SK-N-SH (cell line): ENCODE data around the gene AREL1. TPM values are rescaled to one million over a fixed set of nuclear protein-coding genes. Genes with fewer than 3 reads are reported as not detected.

Experiments
- CTCF ChIA-PET: fragments of 300-600, 350-600 bp; formaldehyde crosslinking; extraction: SDS; loops from one replicate; lab custom pipeline; 2021; lab: Yijun Ruan, JAX
- POLR2A ChIA-PET: fragments of 350-600 bp; sonication (Branson Sonifier 250); formaldehyde crosslinking; extraction: SDS; loops from one replicate; lab custom pipeline; 2020; ENCODE audit warnings: antibody characterized with exemption, inconsistent platforms; lab: Yijun Ruan, JAX
- DNase-seq: peaks from one replicate; pipeline ENCODE4 v3.0.0; 2012
- H2AFZ ChIP-seq: fragments of 200-600 bp; sonication (generic); 2 replicates; pipeline ENCODE4 v1.8.1; 2016; ENCODE audit warnings: antibody characterized with exemption, mild to moderate bottlenecking, low read depth
- H3F3A ChIP-seq: fragments of 200-600 bp; sonication (generic); replicated peaks from 2 replicates; pipeline ENCODE3; 2016; ENCODE audit warnings: antibody characterized with exemption, mild to moderate bottlenecking; ENCODE audit not compliant: insufficient read depth
- H3K27ac ChIP-seq, 2 experiments: fragments of 200-500 bp in 1 of 2; fragments of 200-600 bp in 1 of 2; sonication (Bioruptor generic) in 1 of 2; sonication (generic), shearing (Covaris generic) in 1 of 2; 2 replicates each; pipeline versions ENCODE4 v1.5.1 to v1.6.1; 2014 to 2016; ENCODE audit warnings: low read depth in 2 of 2, inconsistent platforms in 1 of 2, low read length in 1 of 2, mild to moderate bottlenecking in 1 of 2, mixed read lengths in 1 of 2
- H3K27me3 ChIP-seq: fragments of 200-600 bp; sonication (generic), shearing (Covaris generic); 2 replicates; pipeline ENCODE4 v1.6.1; 2016; ENCODE audit warnings: mixed run types; ENCODE audit not compliant: insufficient read depth
- H3K36me3 ChIP-seq, 2 experiments: fragments of 200-500 bp in 1 of 2; fragments of 200-600 bp in 1 of 2; sonication (Bioruptor generic) in 1 of 2; sonication (generic) in 1 of 2; replicated peaks in 1 of 2; 2 replicates each; pipeline versions ENCODE3 to v1.5.1; 2014 to 2016; ENCODE audit warnings: low read length in 1 of 2, mild to moderate bottlenecking in 1 of 2; ENCODE audit not compliant: insufficient read depth in 2 of 2, control insufficient read depth in 1 of 2
- H3K4me1 ChIP-seq, 2 experiments: fragments of 200-500 bp in 1 of 2; fragments of 200-600 bp in 1 of 2; sonication (Bioruptor generic) in 1 of 2; sonication (generic), shearing (Covaris generic) in 1 of 2; 2 replicates each; pipeline versions ENCODE4 v1.5.1 to v1.6.1; 2014 to 2016; ENCODE audit warnings: low read depth in 1 of 2, low read length in 1 of 2, mixed run types in 1 of 2; ENCODE audit not compliant: insufficient read depth in 2 of 2, control insufficient read depth in 1 of 2
- H3K4me2 ChIP-seq: fragments of 200-600 bp; sonication (generic), shearing (Covaris generic); 2 replicates; pipeline ENCODE4 v1.6.1; 2017; ENCODE audit warnings: mixed run types
- H3K4me3 ChIP-seq, 2 experiments: fragments of 200-500 bp in 1 of 2; fragments of 200-600 bp in 1 of 2; sonication (Bioruptor generic) in 1 of 2; sonication (generic), shearing (Covaris generic) in 1 of 2; 2 replicates each; pipeline versions ENCODE4 v1.5.1 to v1.8.1; 2014 to 2016; ENCODE audit warnings: low read depth in 2 of 2, inconsistent platforms in 1 of 2, low read length in 1 of 2, mild to moderate bottlenecking in 1 of 2, mixed read lengths in 1 of 2, moderate library complexity in 1 of 2
- H3K79me2 ChIP-seq: fragments of 200-600 bp; sonication (generic); 2 replicates; pipeline ENCODE4 v1.8.1; 2017; ENCODE audit warnings: mild to moderate bottlenecking; ENCODE audit not compliant: insufficient read depth
- H3K9ac ChIP-seq: fragments of 200-600 bp; sonication (generic); 2 replicates; pipeline ENCODE4 v1.6.1; 2017; ENCODE audit warnings: mixed run types
- H3K9me2 ChIP-seq: fragments of 200-600 bp; sonication (generic); 2 replicates; pipeline ENCODE4 v1.6.1; 2017; ENCODE audit warnings: mixed run types
- H3K9me3 ChIP-seq: fragments of 200-600 bp; sonication (generic); 2 replicates; pipeline ENCODE4 v1.6.1; 2017; ENCODE audit warnings: mixed run types, mild to moderate bottlenecking, moderate library complexity
- H4K20me1 ChIP-seq: fragments of 200-600 bp; sonication (generic); 2 replicates; pipeline ENCODE4 v1.6.1; 2017; ENCODE audit warnings: mild to moderate bottlenecking, mixed run types; ENCODE audit not compliant: insufficient read depth
- NFIC ChIP-seq: IDR thresholded peaks from 2 replicates; pipeline ENCODE4 v1.4.0; 2012; ENCODE audit warnings: borderline replicate concordance
- POLR2AphosphoS5 ChIP-seq: IDR thresholded peaks from 2 replicates; pipeline ENCODE4 v1.6.1; 2012; ENCODE audit warnings: low read depth, low read length
- WGBS: methylation state at CpG from one replicate; pipeline ENCODE4 v1.1.6; 2017; ENCODE audit warnings: low lambda C conversion rate; 5-methylcytosine and 5-hydroxymethylcytosine counted together
- polyA plus RNA-seq, 3 experiments: library from polyadenylated mRNA; depleted of rRNA; stranded (reverse); fragments of >200 nt; gene quantifications; 2 replicates each; pipeline ENCODE4 v1.2.3, GENCODE V29; 2012
- TF ChIP-seq, protein P1 (sequence below): IDR thresholded peaks from 2 replicates; pipeline ENCODE4 v1.4.0; 2012; ENCODE audit warnings: low read depth
- TF ChIP-seq, protein P2 (sequence below): fragments of 150-350 bp; IDR thresholded peaks from 2 replicates; pipeline ENCODE4 v1.6.1; 2017; ENCODE audit warnings: antibody characterized with exemption, low read length, low read depth, borderline replicate concordance

AREL1 gene
- polyA plus RNA-seq, 1 of the 3 experiments (the other 2 are of a cell fraction), result 35.1 TPM

GRCh38 chr14:74647678-74648461 lies 65.0 kb downstream of the AREL1 start:
- Histone ChIP-seq H3F3A (peaks cover 15% of the 10 kb centered on the region), H3K4me2 (no peak overlapping the region)
- peak; percentile 38; the same call in 1 of the 2 replicates for TF ChIP-seq NFIC
- TF ChIP-seq, protein P1, sequence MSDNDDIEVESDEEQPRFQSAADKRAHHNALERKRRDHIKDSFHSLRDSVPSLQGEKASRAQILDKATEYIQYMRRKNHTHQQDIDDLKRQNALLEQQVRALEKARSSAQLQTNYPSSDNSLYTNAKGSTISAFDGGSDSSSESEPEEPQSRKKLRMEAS, result no peak

GRCh38 chr14:74647061-74647677 lies 65.7 kb downstream of the AREL1 start:
- ChIA-PET CTCF (interaction anchor here (0.9 to 3.6 kb wide), 5 partner anchors 9 to 147 kb away, joined by 3 to 17 read pairs (median 5); partner anchors contain the start of gene LTBP2), POLR2A (interaction anchor here (0.6 to 0.9 kb wide), 3 partner anchors 9 to 95 kb away, joined by 3 to 4 read pairs (median 3); no protein-coding TSS in a partner anchor)
- H3K9me3 ChIP-seq, result no peaks in the 10 kb centered on the region
- no peaks in the 10 kb centered on the region for H3K9me2 ChIP-seq
- H4K20me1 ChIP-seq, result no peaks in the 10 kb centered on the region
- TF ChIP-seq, protein P2, sequence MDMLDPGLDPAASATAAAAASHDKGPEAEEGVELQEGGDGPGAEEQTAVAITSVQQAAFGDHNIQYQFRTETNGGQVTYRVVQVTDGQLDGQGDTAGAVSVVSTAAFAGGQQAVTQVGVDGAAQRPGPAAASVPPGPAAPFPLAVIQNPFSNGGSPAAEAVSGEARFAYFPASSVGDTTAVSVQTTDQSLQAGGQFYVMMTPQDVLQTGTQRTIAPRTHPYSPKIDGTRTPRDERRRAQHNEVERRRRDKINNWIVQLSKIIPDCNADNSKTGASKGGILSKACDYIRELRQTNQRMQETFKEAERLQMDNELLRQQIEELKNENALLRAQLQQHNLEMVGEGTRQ, result no peak
- TF ChIP-seq POLR2AphosphoS5, result peak; percentile 18; the same call in 1 of the 2 replicates
- peak overlapping the region in 1 of 2 experiments; percentile 67; a peak in 2 of 4 replicates for H3K27ac ChIP-seq
- H3K27me3 ChIP-seq, result no peaks in the 10 kb centered on the region
- no peak overlapping the region for H3K4me3 ChIP-seq
- no peaks in the 10 kb centered on the region for H3K36me3 ChIP-seq
- no peak overlapping the region for H3K9ac ChIP-seq
- 87% methylated on average over 11 of the region's 11 CpGs for WGBS
- H2AFZ ChIP-seq, result no peak overlapping the region
- H3F3A ChIP-seq, result peaks cover 15% of the 10 kb centered on the region
- no peak overlapping the region for H3K4me2 ChIP-seq
- H3K79me2 ChIP-seq, result no peaks in the 10 kb centered on the region
- DNase-seq, result peak; percentile 44
- peaks cover 21 to 29% of the 10 kb centered on the region in 2 experiments for H3K4me1 ChIP-seq

More at GRCh38 chr14:74647678-74648461, 65.0 kb downstream of the AREL1 start:
- Histone ChIP-seq H3K36me3 (peaks cover 0 to 3% of the 10 kb centered on the region in 2 experiments), H3K27me3 (no peaks in the 10 kb centered on the region), H3K4me3 (no peak overlapping the region), H3K9me3 (no peaks in the 10 kb centered on the region), H3K9ac (no peak overlapping the region), H3K79me2 (no peaks in the 10 kb centered on the region), H3K27ac (peak overlapping the region in 1 of 2 experiments; percentile 67; a peak in 2 of 4 replicates), H2AFZ (no peak overlapping the region), H3K9me2 (no peaks in the 10 kb centered on the region), H3K4me1 (peaks cover 21 to 29% of the 10 kb centered on the region in 2 experiments), H4K20me1 (no peaks in the 10 kb centered on the region)
- WGBS, result 75% methylated on average over 6 of the region's 7 CpGs
- ChIA-PET CTCF (interaction anchor here (0.6 to 3.6 kb wide), 7 partner anchors 10 to 147 kb away, joined by 3 to 17 read pairs (median 4); partner anchors contain the start of gene LTBP2), POLR2A (interaction anchor here (0.6 to 0.9 kb wide), 3 partner anchors 10 to 95 kb away, joined by 3 to 4 read pairs (median 3); no protein-coding TSS in a partner anchor)
- peak; percentile 47 for DNase-seq
